ENCODE results near the gene DAPP1. TPM values are rescaled to one million over a fixed set of nuclear protein-coding genes. Genes with fewer than 3 reads are reported as not detected.

The DAPP1 gene, protein sequence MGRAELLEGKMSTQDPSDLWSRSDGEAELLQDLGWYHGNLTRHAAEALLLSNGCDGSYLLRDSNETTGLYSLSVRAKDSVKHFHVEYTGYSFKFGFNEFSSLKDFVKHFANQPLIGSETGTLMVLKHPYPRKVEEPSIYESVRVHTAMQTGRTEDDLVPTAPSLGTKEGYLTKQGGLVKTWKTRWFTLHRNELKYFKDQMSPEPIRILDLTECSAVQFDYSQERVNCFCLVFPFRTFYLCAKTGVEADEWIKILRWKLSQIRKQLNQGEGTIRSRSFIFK
- not detected in 2 replicates for total RNA-seq

DNA sequence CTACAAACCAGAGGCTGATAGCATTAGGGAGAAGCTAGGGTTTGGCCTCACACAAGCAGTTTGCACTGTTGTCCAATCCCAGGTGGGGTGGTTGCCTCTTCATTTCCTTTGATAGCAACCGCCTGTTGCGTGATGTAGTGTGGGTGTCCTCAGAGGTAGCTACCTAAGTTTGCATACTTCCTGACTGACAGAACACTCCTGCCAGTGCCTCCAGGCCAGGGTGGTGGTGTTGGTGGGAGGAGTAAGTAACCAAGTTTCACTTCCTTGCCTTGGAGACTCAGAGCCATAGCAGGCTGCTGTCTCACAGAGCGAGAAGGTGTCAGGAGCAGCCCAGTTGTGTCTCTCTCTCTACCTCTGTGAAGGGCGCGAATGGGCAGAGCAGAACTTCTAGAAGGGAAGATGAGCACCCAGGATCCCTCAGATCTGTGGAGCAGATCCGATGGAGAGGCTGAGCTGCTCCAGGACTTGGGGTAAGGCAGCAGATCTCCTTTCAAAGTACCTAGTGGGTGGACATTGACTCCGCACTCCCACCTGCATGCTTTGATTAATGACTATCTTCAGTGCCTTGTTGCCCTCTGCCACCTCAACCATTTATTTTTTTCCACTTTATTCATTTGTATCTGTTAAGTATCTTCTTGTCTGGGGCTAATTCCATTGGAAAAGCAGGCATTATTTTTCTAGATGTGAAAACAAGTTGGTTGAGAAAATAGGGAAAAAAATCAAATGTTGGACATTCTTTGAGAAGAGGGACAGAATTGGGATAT lies at the start of gene DAPP1:
Gene DAPP1, plus strand, starts transcription at position 283 of the 764 bp plus-strand sequence. Its CDS starts 87 bp downstream, at position 370.

DNA sequence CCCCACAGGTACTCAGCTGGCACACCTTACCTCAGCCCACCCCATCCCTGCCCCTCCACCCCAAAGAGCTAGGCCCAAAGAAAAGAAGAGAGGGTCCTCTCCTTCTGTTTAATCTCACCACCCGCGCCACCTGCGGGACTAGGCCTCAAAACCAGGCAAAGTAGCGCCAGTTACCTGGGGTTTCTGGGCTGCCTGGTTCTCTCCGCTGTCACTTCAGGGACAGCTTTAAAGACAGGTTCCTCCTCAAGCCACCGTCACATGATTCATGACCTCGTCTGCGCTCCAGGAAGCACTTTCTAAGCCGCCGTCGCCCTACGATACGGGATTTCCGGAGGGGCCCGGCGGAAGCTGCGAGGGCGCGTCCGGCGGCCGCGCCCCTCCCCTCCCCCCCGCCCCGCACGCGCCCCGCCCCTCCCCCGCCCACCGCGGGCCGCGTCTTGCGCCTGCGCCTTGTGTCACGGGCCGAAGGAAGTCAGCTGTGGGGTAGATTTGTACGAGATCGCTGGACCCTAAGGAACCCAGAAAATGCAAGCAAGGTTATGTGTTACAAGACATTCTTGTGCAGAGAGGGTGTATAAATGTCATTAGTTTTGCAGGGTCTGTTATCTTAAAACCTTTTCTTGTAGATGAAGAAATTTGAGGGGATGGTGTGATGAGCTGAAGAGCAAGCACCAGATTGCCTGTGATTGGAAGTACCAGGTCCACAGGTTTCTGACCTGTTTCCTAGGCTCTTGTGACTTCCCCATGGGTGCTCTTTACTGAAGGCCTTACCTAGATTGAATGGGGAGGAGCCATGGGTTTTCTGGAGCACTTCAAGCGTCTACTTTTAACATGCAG lies 77.8 kb downstream of the DAPP1 start, which contains the start of gene LAMTOR3:
Gene LAMTOR3, minus strand, starts transcription at position 267 of the 837 bp plus-strand sequence. CDS start 464 bp downstream, outside the sequence.

Other genes starting within 250 kb of the DAPP1 start
- not detected in 2 replicates for gene MTTP, start 242.0 kb upstream of the DAPP1 start, total RNA-seq
- gene C4orf54, start 159.0 kb upstream of the DAPP1 start, total RNA-seq = not detected in 2 replicates
- gene LAMTOR3, start 77.6 kb downstream of the DAPP1 start, total RNA-seq = 32.9 and 39.5 TPM in 2 replicates
- 17.9 and 22.2 TPM in 2 replicates for gene DNAJB14, start 129.8 kb downstream of the DAPP1 start, total RNA-seq
- gene H2AZ1, start 133.4 kb downstream of the DAPP1 start, total RNA-seq = 230 and 251 TPM in 2 replicates

Measured in cardiac atrium fibroblast (primary cell).